ENCODE data around the gene DGKD.

DNA sequence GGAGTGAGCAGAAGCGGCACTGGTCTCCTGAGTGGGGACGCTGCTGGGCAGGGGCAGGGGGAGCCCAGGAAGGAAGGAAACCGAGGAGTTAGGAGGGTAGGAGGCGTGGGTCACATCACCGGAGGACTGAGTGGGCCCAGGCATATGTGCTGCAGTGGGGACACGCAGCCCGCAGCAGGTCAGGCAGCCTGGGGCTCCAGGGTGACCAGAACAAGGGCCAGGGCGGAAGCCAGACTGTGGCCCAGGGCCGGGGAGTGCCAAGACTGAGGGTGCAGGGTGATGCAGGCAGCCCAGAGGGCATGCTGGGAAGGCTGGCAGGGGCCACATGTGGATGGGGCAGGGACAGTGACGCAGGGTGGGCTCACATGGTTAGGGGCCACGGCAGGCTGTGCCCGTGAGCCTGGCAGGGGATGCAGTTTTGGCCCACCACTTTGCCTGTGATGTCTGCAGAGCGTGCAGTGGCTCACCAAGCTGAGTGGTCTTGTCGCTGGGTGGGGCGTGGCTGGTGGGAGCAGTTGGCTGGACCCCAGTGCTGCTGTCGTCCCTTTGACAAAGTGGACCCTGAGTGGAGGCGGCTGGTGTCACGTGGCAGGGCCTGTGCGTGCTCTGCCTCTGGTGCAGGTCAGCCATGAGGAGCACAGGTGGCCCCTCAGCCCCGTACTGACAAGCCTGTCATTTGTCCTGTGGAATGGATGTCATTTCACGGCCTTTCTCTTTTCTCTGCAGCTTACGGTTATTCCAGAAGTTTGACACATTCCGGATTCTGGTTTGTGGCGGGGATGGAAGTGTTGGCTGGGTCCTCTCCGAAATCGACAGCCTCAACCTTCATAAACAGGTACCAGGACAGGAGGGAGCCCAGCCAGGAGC lies 87.1 kb downstream of the DGKD start:
- TF ChIP-seq CTCF (conservative IDR thresholded peaks at IDR 0.05 in 1 of 2, IDR thresholded peaks at IDR 0.05 in 1 of 2; ENCODE audit: low read depth in 1 of 2, low read length in 2 of 2) (no peak), EZH2 (IDR thresholded peaks at IDR 0.05; ENCODE audit: low read length, missing control alignments) (no peak)

All from fibroblast of lung (primary cell).